Epidermal melanocyte (primary cell): ENCODE measurements around the gene PNKP.

Source experiments
- DNase-seq: peaks from one replicate; pipeline ENCODE4 v3.0.0; 2011; ENCODE audit warnings: low spot score; ENCODE audit not compliant: insufficient read length

PNKP gene

GRCh38 chr19:49866933-49867782, at the start of gene PNKP:
Gene PNKP (minus strand): TSS chr19:49867576. CDS start chr19:49867204, 372 bp downstream.
- peak; percentile 96 for DNase-seq

GRCh38 chr19:49915271-49915670, 47.9 kb upstream of the PNKP start:
- DNase-seq, result no peak

GRCh38 chr19:49913720-49914119, 46.3 kb upstream of the PNKP start:
- no peak for DNase-seq

GRCh38 chr19:49912965-49913685, 45.7 kb upstream of the PNKP start:
- DNase-seq, result no peak

GRCh38 chr19:49911381-49912145, 44.2 kb upstream of the PNKP start:
- DNase-seq, result no peak

GRCh38 chr19:49910179-49910578, 42.8 kb upstream of the PNKP start:
- DNase-seq, result no peak

GRCh38 chr19:49908480-49909420, 41.4 kb upstream of the PNKP start:
- DNase-seq, result no peak

- DNase-seq, result no peak
Observed at GRCh38 chr19:49907745-49908446, 40.5 kb upstream of the PNKP start.

GRCh38 chr19:49906879-49907564, 39.6 kb upstream of the PNKP start:
- no peak for DNase-seq

- no peak for DNase-seq
Observed at GRCh38 chr19:49904136-49904535, 36.8 kb upstream of the PNKP start.

- DNase-seq, result no peak
Observed at GRCh38 chr19:49896863-49897621, 29.7 kb upstream of the PNKP start, which contains the start of gene IL4I1. Gene IL4I1 (minus strand): TSS chr19:49896887. CDS start chr19:49896160, 727 bp downstream.

GRCh38 chr19:49895566-49896297, 28.4 kb upstream of the PNKP start:
- no peak for DNase-seq

GRCh38 chr19:49894879-49895565, 27.6 kb upstream of the PNKP start:
- DNase-seq, result no peak

GRCh38 chr19:49894011-49894664, 26.8 kb upstream of the PNKP start:
- DNase-seq, result no peak

- no peak for DNase-seq
Observed at GRCh38 chr19:49892716-49893115, 25.3 kb upstream of the PNKP start.

- no peak for DNase-seq
Observed at GRCh38 chr19:49891393-49891792, 24.0 kb upstream of the PNKP start.
